Inferior parietal cortex (tissue), 1 donor: ENCODE data around the gene RPS27L.
"Not testable (repeated sequence)": the region's sequence is repeated elsewhere in the genome, so short reads cannot be mapped to it uniquely, and the experiment has no call there.

Experiments used
- DNase-seq: peaks from one replicate; pipeline ENCODE4 v3.0.0-alpha.2; 2016; ENCODE audit errors: extremely low spot score

RPS27L gene

DNA sequence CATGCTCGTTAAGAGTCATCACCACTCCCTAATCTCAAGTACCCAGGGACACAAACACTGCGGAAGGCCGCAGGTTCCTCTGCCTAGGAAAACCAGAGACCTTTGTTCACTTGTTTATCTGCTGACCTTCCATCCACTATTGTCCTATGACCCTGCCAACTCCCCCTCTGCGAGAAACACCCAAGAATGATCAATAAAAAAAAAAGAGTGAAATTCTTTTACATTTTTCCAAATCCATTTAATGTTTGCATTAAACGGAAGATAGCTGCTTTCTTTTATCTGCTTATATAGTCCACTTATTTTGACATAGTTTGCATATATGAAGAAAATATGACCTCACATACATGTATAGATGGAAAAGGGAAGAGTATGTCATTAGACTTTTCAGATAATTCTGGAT is 57.7 kb downstream of the RPS27L start:
- DNase-seq: not testable (repeated sequence)

GRCh38 chr15:63098901-63099300 is 58.4 kb downstream of the RPS27L start:
- not testable (repeated sequence) for DNase-seq
